ENCODE data around the gene ZBBX.

ZBBX gene

DNA sequence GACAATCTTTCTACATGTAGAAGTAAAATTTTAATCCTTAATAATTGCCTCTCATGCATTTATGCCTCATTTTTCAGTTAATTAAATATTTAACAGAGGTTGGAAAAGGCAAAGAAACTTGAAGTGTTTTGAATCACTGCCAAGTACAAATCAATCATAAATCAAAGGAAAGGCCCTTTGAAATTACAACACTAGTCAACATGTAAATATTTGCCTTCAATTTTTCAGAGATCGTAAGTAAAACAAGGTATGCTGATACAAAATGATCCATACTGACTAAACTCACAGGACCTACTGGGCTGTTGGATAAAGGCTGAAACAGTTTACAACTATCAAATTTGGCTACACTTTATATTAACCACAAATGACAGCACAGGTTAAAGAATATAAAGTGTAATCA lies 33.9 kb downstream of the ZBBX start:
- DNase-seq (ENCODE audit: low read depth in 1 of 2, low spot score in 1 of 2), result no peak
- Histone ChIP-seq H3K27ac (replicated peaks) (no peak overlapping the region), H3K4me3 (replicated peaks; ENCODE audit: insufficient read depth, low read length) (no peak overlapping the region), H3K27me3 (ENCODE audit: insufficient read depth, poor library complexity, severe bottlenecking) (no peaks in the 10 kb centered on the region)
- TF ChIP-seq POLR2AphosphoS5 (IDR thresholded peaks at IDR 0.05; ENCODE audit: low read depth), result no peak
- no peak for TF ChIP-seq SPI1 (IDR thresholded peaks at IDR 0.05; ENCODE audit: borderline replicate concordance, low read depth)
- TF ChIP-seq GABPA (IDR thresholded peaks at IDR 0.05; ENCODE audit: low read depth), result no peak
- TF ChIP-seq, protein P1, sequence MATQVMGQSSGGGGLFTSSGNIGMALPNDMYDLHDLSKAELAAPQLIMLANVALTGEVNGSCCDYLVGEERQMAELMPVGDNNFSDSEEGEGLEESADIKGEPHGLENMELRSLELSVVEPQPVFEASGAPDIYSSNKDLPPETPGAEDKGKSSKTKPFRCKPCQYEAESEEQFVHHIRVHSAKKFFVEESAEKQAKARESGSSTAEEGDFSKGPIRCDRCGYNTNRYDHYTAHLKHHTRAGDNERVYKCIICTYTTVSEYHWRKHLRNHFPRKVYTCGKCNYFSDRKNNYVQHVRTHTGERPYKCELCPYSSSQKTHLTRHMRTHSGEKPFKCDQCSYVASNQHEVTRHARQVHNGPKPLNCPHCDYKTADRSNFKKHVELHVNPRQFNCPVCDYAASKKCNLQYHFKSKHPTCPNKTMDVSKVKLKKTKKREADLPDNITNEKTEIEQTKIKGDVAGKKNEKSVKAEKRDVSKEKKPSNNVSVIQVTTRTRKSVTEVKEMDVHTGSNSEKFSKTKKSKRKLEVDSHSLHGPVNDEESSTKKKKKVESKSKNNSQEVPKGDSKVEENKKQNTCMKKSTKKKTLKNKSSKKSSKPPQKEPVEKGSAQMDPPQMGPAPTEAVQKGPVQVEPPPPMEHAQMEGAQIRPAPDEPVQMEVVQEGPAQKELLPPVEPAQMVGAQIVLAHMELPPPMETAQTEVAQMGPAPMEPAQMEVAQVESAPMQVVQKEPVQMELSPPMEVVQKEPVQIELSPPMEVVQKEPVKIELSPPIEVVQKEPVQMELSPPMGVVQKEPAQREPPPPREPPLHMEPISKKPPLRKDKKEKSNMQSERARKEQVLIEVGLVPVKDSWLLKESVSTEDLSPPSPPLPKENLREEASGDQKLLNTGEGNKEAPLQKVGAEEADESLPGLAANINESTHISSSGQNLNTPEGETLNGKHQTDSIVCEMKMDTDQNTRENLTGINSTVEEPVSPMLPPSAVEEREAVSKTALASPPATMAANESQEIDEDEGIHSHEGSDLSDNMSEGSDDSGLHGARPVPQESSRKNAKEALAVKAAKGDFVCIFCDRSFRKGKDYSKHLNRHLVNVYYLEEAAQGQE (IDR thresholded peaks at IDR 0.05; ENCODE audit: insufficient replicate concordance, low read depth), result no peak
- TF ChIP-seq, protein P2, sequence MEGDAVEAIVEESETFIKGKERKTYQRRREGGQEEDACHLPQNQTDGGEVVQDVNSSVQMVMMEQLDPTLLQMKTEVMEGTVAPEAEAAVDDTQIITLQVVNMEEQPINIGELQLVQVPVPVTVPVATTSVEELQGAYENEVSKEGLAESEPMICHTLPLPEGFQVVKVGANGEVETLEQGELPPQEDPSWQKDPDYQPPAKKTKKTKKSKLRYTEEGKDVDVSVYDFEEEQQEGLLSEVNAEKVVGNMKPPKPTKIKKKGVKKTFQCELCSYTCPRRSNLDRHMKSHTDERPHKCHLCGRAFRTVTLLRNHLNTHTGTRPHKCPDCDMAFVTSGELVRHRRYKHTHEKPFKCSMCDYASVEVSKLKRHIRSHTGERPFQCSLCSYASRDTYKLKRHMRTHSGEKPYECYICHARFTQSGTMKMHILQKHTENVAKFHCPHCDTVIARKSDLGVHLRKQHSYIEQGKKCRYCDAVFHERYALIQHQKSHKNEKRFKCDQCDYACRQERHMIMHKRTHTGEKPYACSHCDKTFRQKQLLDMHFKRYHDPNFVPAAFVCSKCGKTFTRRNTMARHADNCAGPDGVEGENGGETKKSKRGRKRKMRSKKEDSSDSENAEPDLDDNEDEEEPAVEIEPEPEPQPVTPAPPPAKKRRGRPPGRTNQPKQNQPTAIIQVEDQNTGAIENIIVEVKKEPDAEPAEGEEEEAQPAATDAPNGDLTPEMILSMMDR (IDR thresholded peaks at IDR 0.05; ENCODE audit: insufficient read depth, low read length), result no peak

DNA sequence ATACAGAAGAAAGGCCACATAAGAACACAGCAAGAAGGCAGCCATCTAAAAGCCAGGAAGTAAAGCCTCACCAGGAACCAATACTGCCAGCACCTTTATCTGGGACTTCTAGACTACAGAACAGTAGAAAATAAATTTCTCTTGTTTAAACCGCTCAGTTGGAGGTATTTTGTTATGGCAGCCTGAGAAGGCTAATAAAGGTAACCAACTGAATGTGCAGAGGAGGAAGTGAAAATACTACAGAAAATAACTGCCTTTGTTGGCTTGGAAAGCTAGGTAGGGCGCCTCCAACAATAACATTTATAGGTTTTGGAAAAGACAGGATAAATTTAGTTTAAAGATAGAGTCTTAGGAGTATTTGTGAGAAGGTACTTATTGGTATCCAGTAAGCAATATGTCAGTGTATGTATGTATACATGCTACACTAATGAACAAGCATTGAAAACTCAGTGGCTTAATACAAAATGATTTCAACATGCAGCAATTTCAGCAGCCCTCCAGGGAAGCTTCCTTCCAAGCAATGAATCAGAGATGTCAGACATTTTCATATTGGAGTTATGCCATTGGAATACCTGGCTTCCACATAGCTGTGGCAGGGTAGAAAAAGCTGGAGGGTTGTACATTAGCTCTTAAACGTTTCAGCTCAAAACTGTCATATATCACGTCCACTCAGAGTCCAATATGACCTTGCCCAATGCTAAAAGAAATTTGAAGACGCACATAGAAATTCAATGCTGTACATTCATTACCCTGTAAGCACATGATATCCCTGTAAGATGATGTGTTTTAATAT lies 48.9 kb downstream of the ZBBX start:
- TF ChIP-seq, protein P1 (IDR thresholded peaks at IDR 0.05; ENCODE audit: insufficient replicate concordance, low read depth), result no peak
- TF ChIP-seq GABPA (IDR thresholded peaks at IDR 0.05; ENCODE audit: low read depth) (no peak), POLR2AphosphoS5 (IDR thresholded peaks at IDR 0.05; ENCODE audit: low read depth) (no peak), SPI1 (IDR thresholded peaks at IDR 0.05; ENCODE audit: borderline replicate concordance, low read depth) (0 out of 2 replicates have a peak, but pooled peaks have one; percentile 16)
- TF ChIP-seq, protein P2 (IDR thresholded peaks at IDR 0.05; ENCODE audit: insufficient read depth, low read length), result no peak

DNA sequence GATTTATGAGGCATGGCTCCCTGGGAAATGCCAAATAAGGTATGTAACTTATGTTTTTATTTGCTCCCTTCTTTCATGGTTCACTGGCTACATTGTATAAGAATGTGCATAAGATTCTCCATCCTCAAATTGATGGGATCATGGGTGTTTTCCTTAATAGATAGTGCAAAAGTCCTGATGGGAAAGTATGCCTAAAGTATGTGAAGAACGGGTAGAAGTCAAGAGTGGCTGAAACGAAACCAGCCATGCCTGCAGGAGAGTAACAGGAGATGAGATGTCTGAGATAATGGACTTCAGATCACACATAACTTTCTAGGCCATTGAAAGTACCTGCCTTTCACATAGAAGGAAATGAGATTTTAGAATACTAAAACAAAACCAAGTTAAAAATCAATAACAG lies 56.5 kb downstream of the ZBBX start:
- H3K27me3 ChIP-seq (ENCODE audit: insufficient read depth, poor library complexity, severe bottlenecking), result no peaks in the 10 kb centered on the region
- H3K4me3 ChIP-seq (replicated peaks; ENCODE audit: insufficient read depth, low read length), result no peak overlapping the region
- no peak for DNase-seq (ENCODE audit: low read depth in 1 of 2, low spot score in 1 of 2)
- TF ChIP-seq GABPA (IDR thresholded peaks at IDR 0.05; ENCODE audit: low read depth) (no peak), POLR2AphosphoS5 (IDR thresholded peaks at IDR 0.05; ENCODE audit: low read depth) (no peak), SPI1 (IDR thresholded peaks at IDR 0.05; ENCODE audit: borderline replicate concordance, low read depth) (no peak)
- TF ChIP-seq, protein P2 (IDR thresholded peaks at IDR 0.05; ENCODE audit: insufficient read depth, low read length), result no peak
- TF ChIP-seq, protein P1 (IDR thresholded peaks at IDR 0.05; ENCODE audit: insufficient replicate concordance, low read depth), result no peak
- no peak overlapping the region for H3K27ac ChIP-seq (replicated peaks)

More for the DNA sequence above, 48.9 kb downstream of the ZBBX start:
- no peak for DNase-seq (ENCODE audit: low read depth in 1 of 2, low spot score in 1 of 2)
- H3K4me3 ChIP-seq (replicated peaks; ENCODE audit: insufficient read depth, low read length), result no peak overlapping the region
- peak overlapping the region; percentile 16; the same call in 1 of the 2 replicates for H3K27ac ChIP-seq (replicated peaks)
- H3K27me3 ChIP-seq (ENCODE audit: insufficient read depth, poor library complexity, severe bottlenecking), result no peaks in the 10 kb centered on the region

All from HL-60 (cell line).